Left cardiac atrium (tissue), 4 donors: ENCODE results near the gene UBQLN3. TPM values are rescaled to one million over a fixed set of nuclear protein-coding genes. Genes with fewer than 3 reads are reported as not detected.

Experiments used
- ATAC-seq, 2 donors: fragments of 200-7000 bp; cut with Tn5 transposase; one replicate each; pipeline ENCODE4 v1.9.1; 2020; ENCODE audit warnings: mild to moderate bottlenecking in 2 of 2, moderate library complexity in 2 of 2
- DNase-seq: peaks from one replicate; pipeline ENCODE4 v3.0.0-alpha.2; 2020
- intact Hi-C, 2 donors: fragments of 100-400 bp; cut with DNase I; formaldehyde crosslinking; loops; one replicate each; pipeline versions ENCODE4 v1.14.1 to v1.15.1; 2022 to 2023
- total RNA-seq, 2 donors: library from RNA; stranded (reverse); fragmentation: NEBNext Ultra II Directional; extraction: Animal tissue kit (Norgen Biotek cat#: 25700); gene quantifications; one replicate each; pipeline ENCODE4 v1.2.1, GENCODE V29; 2021
- donor health status: DM: no; HTN: yes; CAD: no.
- donor health status: DM: no; HTN: yes; CAD: no; lungs with severe emphysema.
- donor health status: DM: yes; HTN: yes; CAD: no.
- donor health status: Dilated cardiomyopathy.

Gene UBQLN3
- total RNA-seq, 2 donors from 2014 or later: 0.13 to 0.15 TPM

GRCh38 chr11:5507933-5508305 lies 1.8 kb downstream of the UBQLN3 start:
- intact Hi-C loops: no loop called here
- ATAC-seq (no peak), DNase-seq (no peak)

GRCh38 chr11:5507177-5507932 lies 2.4 kb downstream of the UBQLN3 start:
- ATAC-seq: no peak
- intact Hi-C loops: no loop called here
- no peak for DNase-seq

- DNase-seq (no peak), ATAC-seq (no peak)
- intact Hi-C loops: no loop called here
Measured at GRCh38 chr11:5505363-5506048, 4.3 kb downstream of the UBQLN3 start.

GRCh38 chr11:5504403-5504921 lies 5.3 kb downstream of the UBQLN3 start:
- DNase-seq: no peak
- ATAC-seq: no peak
- intact Hi-C loops: no loop called here

- ATAC-seq: no peak
- intact Hi-C loops: no loop called here
- no peak for DNase-seq
Measured at GRCh38 chr11:5500393-5500801, 9.4 kb downstream of the UBQLN3 start.

GRCh38 chr11:5499671-5500070 lies 10.1 kb downstream of the UBQLN3 start:
- DNase-seq (no peak), ATAC-seq (no peak)
- intact Hi-C loops: no loop called here

- no peak for DNase-seq
- intact Hi-C loops: no loop called here
- no peak for ATAC-seq
Measured at GRCh38 chr11:5489576-5490357, 20.0 kb downstream of the UBQLN3 start.

- ATAC-seq (no peak), DNase-seq (no peak)
- intact Hi-C loops: no loop called here
Measured at GRCh38 chr11:5488798-5489399, 20.9 kb downstream of the UBQLN3 start.

- ATAC-seq: no peak
Measured at GRCh38 chr11:5488385-5488784, 21.4 kb downstream of the UBQLN3 start, which contains the start of gene OR52D1. OR52D1 (plus strand) TSS chr11:5488685; CDS start chr11:5488707, 22 bp downstream.

GRCh38 chr11:5486421-5486820 lies 23.3 kb downstream of the UBQLN3 start:
- intact Hi-C loops: no loop called here
- no peak for ATAC-seq
- no peak for DNase-seq

More at GRCh38 chr11:5488385-5488784, 21.4 kb downstream of the UBQLN3 start, which contains the start of gene OR52D1:
- intact Hi-C loops: no loop called here
- no peak for DNase-seq

GRCh38 chr11:5486003-5486402 lies 23.8 kb downstream of the UBQLN3 start:
- ATAC-seq (no peak), DNase-seq (no peak)
- intact Hi-C loops: no loop called here

GRCh38 chr11:5476186-5476819 lies 33.5 kb downstream of the UBQLN3 start:
- DNase-seq: peak; percentile 32
- ATAC-seq: peak in 1 of 2 donors; percentile 47

GRCh38 chr11:5473921-5474320 lies 35.8 kb downstream of the UBQLN3 start:
- intact Hi-C loops: loop anchor here in 1 of 2 donors (5.0 kb wide), 1 partner anchor 333 kb away; the partner anchor contains the start of gene OR52N2
- no peak for ATAC-seq

More at GRCh38 chr11:5476186-5476819, 33.5 kb downstream of the UBQLN3 start:
- intact Hi-C loops: loop anchor here in 1 of 2 donors (2.0 kb wide), 1 partner anchor 332 kb away; the partner anchor contains the start of gene OR52N2

GRCh38 chr11:5467527-5467926 lies 42.2 kb downstream of the UBQLN3 start:
- intact Hi-C loops: no loop called here
- ATAC-seq (no peak), DNase-seq (no peak)

More at GRCh38 chr11:5473921-5474320, 35.8 kb downstream of the UBQLN3 start:
- DNase-seq: no peak

- DNase-seq: no peak
- intact Hi-C loops: no loop called here
- ATAC-seq: no peak
Measured at GRCh38 chr11:5460983-5461621, 48.7 kb downstream of the UBQLN3 start.
